ENCODE results near the gene ACER1. TPM values are rescaled to one million over a fixed set of nuclear protein-coding genes. Genes with fewer than 3 reads are reported as not detected.

ACER1 gene
- total RNA-seq, result 1 to 10 TPM in 1 of 2 donors, not detected in 1; 5.3 TPM

GRCh38 chr19:6333439-6333838 lies at the start of gene ACER1:
Gene ACER1 (minus strand): TSS chr19:6333612. CDS start chr19:6333551, 61 bp downstream.
- TF ChIP-seq POLR2AphosphoS5 (IDR thresholded peaks at IDR 0.05) (peak; percentile 56), CTCF (IDR thresholded peaks at IDR 0.05) (no peak)
- peak within 1 kb of the TSS; percentile 33 to 39 for H3K27ac ChIP-seq
- 59% methylated on average over 17 of the region's 17 CpGs for WGBS
- no peaks in the 10 kb centered on the region for H3K27me3 ChIP-seq (replicated peaks; ENCODE audit: insufficient read depth)
- no peak within 1 kb of the TSS for H3K4me3 ChIP-seq
- H3K4me1 ChIP-seq (replicated peaks), result no peaks in the 10 kb centered on the region
- DNase-seq (ENCODE audit: low spot score), result peak; percentile 50
- no peaks in the 10 kb centered on the region for H3K9me3 ChIP-seq
- H3K36me3 ChIP-seq, result no peaks in the 10 kb centered on the region
- intact Hi-C loops (cut with DNase I), result no loop called here

GRCh38 chr19:6383188-6383587 lies 49.8 kb upstream of the ACER1 start:
- TF ChIP-seq POLR2A (IDR thresholded peaks at IDR 0.05) (no peak), CTCF (IDR thresholded peaks at IDR 0.05) (no peak)
- intact Hi-C loops (cut with DNase I), result no loop called here
- no peak for DNase-seq (ENCODE audit: low spot score)
- no peaks in the 10 kb centered on the region for H3K27me3 ChIP-seq (replicated peaks; ENCODE audit: insufficient read depth)
- H3K4me1 ChIP-seq (replicated peaks), result no peaks in the 10 kb centered on the region
- no peak overlapping the region for H3K4me3 ChIP-seq
- no peak overlapping the region for H3K27ac ChIP-seq
- H3K9me3 ChIP-seq, result no peaks in the 10 kb centered on the region
- 97% methylated on average over 19 of the region's 19 CpGs for WGBS
- H3K36me3 ChIP-seq, result peaks cover 31 to 45% of the 10 kb centered on the region in 2 donors

DNA sequence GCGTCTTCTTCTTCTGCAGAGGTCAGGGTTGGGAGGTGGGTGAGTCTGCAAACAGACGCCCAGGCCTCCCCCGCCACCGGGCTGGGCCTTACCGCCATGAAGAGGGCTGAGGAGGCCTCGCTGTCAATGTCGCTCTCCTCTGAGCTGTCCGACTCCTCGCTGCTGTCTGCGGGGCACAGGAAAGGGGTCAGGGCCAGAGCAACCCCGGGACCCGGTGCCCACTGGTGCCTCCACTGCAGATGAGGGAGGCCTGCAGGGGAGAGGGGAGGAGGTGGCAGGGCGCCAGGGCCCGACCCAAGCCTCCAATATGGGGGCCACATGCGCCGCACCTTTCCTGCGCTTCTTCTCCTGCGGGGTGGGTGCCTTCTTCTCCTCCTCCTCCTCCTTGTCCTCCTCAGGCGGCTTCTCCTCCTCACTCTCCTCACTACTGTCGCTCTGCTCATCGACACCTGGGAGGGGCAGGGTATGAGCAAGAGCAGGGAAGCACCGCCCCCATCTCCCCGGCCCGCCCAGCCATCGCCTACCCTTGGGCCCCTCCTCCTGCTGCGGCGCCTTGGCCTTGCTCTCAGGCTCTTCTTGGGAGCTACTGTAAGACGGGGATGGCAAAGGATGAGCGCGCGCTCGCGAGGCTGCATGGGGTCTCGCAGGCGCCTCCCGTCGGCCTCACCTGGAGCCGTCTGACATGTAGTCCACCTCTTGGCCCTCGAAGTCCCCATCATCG lies 47.8 kb upstream of the ACER1 start:
- DNase-seq (ENCODE audit: low spot score), result no peak
- no peaks in the 10 kb centered on the region for H3K9me3 ChIP-seq
- H3K27ac ChIP-seq, result no peak overlapping the region
- WGBS, result 97% methylated on average over 40 of the region's 40 CpGs
- peaks cover 24 to 39% of the 10 kb centered on the region in 2 donors for H3K36me3 ChIP-seq
- H3K27me3 ChIP-seq (replicated peaks; ENCODE audit: insufficient read depth), result no peaks in the 10 kb centered on the region
- no peaks in the 10 kb centered on the region for H3K4me1 ChIP-seq (replicated peaks)
- intact Hi-C loops (cut with DNase I), result no loop called here
- H3K4me3 ChIP-seq, result no peak overlapping the region
- TF ChIP-seq POLR2A (IDR thresholded peaks at IDR 0.05) (no peak), POLR2AphosphoS5 (IDR thresholded peaks at IDR 0.05) (no peak), CTCF (IDR thresholded peaks at IDR 0.05) (no peak)

DNA sequence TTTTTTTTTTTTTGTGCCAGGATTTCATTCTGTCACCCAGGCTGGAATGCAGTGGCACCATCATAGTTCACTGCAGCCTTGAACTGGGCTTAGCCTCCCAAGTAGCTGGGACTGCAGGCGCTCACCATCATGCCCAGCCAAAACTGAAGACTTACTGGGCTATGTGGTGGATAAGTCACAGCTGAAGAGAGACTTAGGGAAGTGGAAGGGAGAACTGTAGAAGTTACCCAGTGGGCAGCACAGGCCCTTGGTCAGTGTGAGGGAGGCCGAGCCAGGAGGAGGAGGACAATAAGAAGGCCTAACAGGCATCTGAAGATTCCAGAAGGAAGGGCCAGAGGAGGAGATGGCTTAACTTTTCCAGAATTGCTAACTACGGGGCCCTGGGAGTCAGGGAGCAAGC lies 46.3 kb upstream of the ACER1 start:
- Histone ChIP-seq H3K4me1 (replicated peaks) (no peaks in the 10 kb centered on the region), H3K4me3 (no peak overlapping the region), H3K27me3 (replicated peaks; ENCODE audit: insufficient read depth) (no peaks in the 10 kb centered on the region), H3K9me3 (no peaks in the 10 kb centered on the region), H3K27ac (no peak overlapping the region), H3K36me3 (peaks cover 24 to 39% of the 10 kb centered on the region in 2 donors)
- intact Hi-C loops (cut with DNase I), result no loop called here
- DNase-seq (ENCODE audit: low spot score), result no peak
- 95% methylated on average over 3 of the region's 3 CpGs for WGBS
- TF ChIP-seq CTCF (IDR thresholded peaks at IDR 0.05), result no peak
- TF ChIP-seq POLR2A (IDR thresholded peaks at IDR 0.05), result no peak
- TF ChIP-seq POLR2AphosphoS5 (IDR thresholded peaks at IDR 0.05), result no peak

DNA sequence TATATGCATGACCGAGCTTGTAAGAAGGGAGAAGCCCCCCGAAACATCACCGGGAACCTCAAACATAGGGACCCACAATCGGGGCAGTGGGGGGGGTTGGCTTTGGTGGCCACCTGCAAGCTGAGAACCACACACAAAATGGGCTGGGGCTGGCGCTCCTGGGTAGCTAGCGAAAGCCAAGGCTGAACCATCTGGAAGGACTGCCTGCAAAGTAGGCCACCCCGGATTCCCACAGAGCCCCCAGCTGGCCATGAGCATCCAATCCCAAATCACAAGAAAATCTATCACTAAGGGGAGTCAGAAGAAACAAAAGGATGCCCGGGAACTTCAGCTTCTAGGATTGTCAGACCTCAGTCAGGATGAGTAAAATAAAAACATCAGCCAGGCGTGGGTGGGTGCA lies 45.1 kb upstream of the ACER1 start:
- intact Hi-C loops (cut with DNase I), result no loop called here
- peaks cover 24 to 33% of the 10 kb centered on the region in 2 donors for H3K36me3 ChIP-seq
- H3K9me3 ChIP-seq, result no peaks in the 10 kb centered on the region
- no peak for DNase-seq (ENCODE audit: low spot score)
- no peak overlapping the region for H3K27ac ChIP-seq
- H3K4me1 ChIP-seq (replicated peaks), result peaks cover 3% of the 10 kb centered on the region
- 78% methylated on average over 9 of the region's 9 CpGs for WGBS
- H3K4me3 ChIP-seq, result no peak overlapping the region
- TF ChIP-seq POLR2AphosphoS5 (IDR thresholded peaks at IDR 0.05) (no peak), POLR2A (IDR thresholded peaks at IDR 0.05) (no peak), CTCF (IDR thresholded peaks at IDR 0.05) (no peak)
- no peaks in the 10 kb centered on the region for H3K27me3 ChIP-seq (replicated peaks; ENCODE audit: insufficient read depth)

Measured in prostate gland (tissue), 2 donors.